Measurements from ENCODE around the gene GLI3. TPM values are rescaled to one million over a fixed set of nuclear protein-coding genes. Genes with fewer than 3 reads are reported as not detected.

Gene GLI3
- total RNA-seq, 1 experiment from 2014 or later = 46.2 TPM

DNA sequence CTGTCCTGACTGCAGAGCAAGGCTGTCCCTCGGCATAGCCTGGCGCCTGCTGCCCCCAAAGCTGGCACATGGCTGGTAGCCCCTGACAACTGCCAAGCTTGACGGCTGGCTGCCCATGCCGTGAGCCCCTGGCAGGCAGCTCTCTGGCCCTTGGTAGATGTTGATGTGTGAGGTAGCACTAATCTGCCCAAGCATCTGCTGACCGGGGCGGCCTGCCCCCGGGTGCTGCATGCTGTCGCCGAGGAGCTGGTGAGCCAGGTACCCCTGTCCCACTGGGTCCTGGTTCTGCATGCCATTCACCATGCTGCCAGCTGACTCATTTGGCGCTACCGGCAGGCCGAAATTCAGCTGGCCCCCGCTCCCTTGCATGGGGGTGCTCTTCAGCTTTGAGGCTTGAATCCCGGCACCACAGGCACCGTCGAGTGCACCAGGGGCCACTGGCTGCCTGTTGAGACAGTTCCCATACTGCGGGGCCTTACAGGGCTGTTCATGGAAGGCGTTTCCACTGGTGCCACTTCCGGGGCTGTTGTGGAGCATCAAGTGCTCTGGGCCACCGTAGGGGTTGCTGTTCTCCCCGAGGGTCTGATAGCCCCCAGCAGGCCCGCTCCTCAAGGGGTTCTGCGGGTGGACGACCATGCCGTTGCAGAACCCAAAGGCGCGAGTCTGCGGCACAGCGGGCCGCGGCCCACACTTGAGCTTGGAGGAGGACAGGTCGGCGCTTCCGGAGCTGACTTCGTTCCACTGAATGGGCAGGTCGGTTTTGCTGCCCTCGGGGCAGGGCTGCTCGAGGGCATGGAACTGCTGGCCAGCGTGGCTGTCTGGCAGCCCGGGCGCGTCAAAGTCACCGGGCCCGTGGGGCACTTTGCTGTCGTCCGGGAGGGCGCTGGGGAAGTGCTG is 271.9 kb downstream of the GLI3 start (continued):
- TF ChIP-seq ZNF671 (CRISPR knock-in tag; IDR thresholded peaks at IDR 0.05) = no peak
- TF ChIP-seq, protein P1, sequence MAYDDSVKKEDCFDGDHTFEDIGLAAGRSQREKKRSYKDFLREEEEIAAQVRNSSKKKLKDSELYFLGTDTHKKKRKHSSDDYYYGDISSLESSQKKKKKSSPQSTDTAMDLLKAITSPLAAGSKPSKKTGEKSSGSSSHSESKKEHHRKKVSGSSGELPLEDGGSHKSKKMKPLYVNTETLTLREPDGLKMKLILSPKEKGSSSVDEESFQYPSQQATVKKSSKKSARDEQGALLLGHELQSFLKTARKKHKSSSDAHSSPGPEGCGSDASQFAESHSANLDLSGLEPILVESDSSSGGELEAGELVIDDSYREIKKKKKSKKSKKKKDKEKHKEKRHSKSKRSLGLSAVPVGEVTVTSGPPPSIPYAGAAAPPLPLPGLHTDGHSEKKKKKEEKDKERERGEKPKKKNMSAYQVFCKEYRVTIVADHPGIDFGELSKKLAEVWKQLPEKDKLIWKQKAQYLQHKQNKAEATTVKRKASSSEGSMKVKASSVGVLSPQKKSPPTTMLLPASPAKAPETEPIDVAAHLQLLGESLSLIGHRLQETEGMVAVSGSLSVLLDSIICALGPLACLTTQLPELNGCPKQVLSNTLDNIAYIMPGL (CRISPR knock-in tag; IDR thresholded peaks at IDR 0.05) = no peak

DNA sequence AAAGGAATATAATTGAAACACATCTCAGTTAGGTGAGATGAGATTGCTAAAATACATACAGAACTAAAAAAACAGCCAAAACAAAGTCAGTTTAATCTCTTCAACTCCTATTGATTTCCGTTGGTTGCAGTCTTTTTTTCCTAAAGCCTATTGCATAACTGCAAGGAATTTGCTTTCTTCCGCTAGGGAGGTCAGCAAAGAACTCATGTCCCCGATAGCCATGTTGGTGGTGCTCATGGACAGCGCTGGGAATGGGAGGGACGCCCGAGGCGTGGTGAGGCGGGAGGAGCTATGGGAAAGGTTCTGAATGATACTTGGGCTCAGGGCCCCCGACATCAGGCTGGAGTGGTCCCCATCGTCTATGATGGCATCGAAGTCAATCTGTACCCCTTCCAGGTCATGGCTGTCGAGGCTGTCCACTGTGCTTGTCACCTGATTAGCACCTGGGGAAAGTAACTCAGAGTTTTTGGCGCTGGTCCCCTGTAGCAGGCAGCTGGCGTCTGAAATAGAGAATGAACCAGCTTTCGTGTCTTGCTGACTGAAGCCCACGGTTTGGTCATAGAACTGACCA is 272.7 kb downstream of the GLI3 start:
- TF ChIP-seq MXD4 (CRISPR knock-in tag; IDR thresholded peaks at IDR 0.05; ENCODE audit: borderline replicate concordance) (no peak), TEAD4 (CRISPR knock-in tag; IDR thresholded peaks at IDR 0.05) (no peak), TP53 (CRISPR knock-in tag; IDR thresholded peaks at IDR 0.05) (no peak), NR3C1 (CRISPR knock-in tag; conservative IDR thresholded peaks at IDR 0.05; ENCODE audit: low read depth) (no peak), CBFB (CRISPR knock-in tag; IDR thresholded peaks at IDR 0.05; ENCODE audit: low read depth) (no peak), KAT7 (CRISPR knock-in tag; IDR thresholded peaks at IDR 0.05; ENCODE audit: borderline replicate concordance) (no peak), ZNF263 (CRISPR knock-in tag; IDR thresholded peaks at IDR 0.05; ENCODE audit: low read depth) (no peak), GTF2I (CRISPR knock-in tag; conservative IDR thresholded peaks at IDR 0.05) (no peak), ZNF396 (CRISPR knock-in tag; IDR thresholded peaks at IDR 0.05; ENCODE audit: borderline replicate concordance) (no peak), FOXP1 (CRISPR knock-in tag; IDR thresholded peaks at IDR 0.05; ENCODE audit: borderline replicate concordance) (no peak), SMAD3 (CRISPR knock-in tag; IDR thresholded peaks at IDR 0.05; ENCODE audit: borderline replicate concordance) (no peak), ETV6 (CRISPR knock-in tag; IDR thresholded peaks at IDR 0.05) (no peak), FOXK1 (CRISPR knock-in tag; IDR thresholded peaks at IDR 0.05) (no peak), EMX1 (CRISPR knock-in tag; IDR thresholded peaks at IDR 0.05) (no peak)
- TF ChIP-seq, protein P2, sequence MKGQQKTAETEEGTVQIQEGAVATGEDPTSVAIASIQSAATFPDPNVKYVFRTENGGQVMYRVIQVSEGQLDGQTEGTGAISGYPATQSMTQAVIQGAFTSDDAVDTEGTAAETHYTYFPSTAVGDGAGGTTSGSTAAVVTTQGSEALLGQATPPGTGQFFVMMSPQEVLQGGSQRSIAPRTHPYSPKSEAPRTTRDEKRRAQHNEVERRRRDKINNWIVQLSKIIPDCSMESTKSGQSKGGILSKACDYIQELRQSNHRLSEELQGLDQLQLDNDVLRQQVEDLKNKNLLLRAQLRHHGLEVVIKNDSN (CRISPR knock-in tag; IDR thresholded peaks at IDR 0.05) = no peak
- TF ChIP-seq, protein P3, sequence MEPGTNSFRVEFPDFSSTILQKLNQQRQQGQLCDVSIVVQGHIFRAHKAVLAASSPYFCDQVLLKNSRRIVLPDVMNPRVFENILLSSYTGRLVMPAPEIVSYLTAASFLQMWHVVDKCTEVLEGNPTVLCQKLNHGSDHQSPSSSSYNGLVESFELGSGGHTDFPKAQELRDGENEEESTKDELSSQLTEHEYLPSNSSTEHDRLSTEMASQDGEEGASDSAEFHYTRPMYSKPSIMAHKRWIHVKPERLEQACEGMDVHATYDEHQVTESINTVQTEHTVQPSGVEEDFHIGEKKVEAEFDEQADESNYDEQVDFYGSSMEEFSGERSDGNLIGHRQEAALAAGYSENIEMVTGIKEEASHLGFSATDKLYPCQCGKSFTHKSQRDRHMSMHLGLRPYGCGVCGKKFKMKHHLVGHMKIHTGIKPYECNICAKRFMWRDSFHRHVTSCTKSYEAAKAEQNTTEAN (CRISPR knock-in tag; IDR thresholded peaks at IDR 0.05) = no peak
- TF ChIP-seq, protein P4, sequence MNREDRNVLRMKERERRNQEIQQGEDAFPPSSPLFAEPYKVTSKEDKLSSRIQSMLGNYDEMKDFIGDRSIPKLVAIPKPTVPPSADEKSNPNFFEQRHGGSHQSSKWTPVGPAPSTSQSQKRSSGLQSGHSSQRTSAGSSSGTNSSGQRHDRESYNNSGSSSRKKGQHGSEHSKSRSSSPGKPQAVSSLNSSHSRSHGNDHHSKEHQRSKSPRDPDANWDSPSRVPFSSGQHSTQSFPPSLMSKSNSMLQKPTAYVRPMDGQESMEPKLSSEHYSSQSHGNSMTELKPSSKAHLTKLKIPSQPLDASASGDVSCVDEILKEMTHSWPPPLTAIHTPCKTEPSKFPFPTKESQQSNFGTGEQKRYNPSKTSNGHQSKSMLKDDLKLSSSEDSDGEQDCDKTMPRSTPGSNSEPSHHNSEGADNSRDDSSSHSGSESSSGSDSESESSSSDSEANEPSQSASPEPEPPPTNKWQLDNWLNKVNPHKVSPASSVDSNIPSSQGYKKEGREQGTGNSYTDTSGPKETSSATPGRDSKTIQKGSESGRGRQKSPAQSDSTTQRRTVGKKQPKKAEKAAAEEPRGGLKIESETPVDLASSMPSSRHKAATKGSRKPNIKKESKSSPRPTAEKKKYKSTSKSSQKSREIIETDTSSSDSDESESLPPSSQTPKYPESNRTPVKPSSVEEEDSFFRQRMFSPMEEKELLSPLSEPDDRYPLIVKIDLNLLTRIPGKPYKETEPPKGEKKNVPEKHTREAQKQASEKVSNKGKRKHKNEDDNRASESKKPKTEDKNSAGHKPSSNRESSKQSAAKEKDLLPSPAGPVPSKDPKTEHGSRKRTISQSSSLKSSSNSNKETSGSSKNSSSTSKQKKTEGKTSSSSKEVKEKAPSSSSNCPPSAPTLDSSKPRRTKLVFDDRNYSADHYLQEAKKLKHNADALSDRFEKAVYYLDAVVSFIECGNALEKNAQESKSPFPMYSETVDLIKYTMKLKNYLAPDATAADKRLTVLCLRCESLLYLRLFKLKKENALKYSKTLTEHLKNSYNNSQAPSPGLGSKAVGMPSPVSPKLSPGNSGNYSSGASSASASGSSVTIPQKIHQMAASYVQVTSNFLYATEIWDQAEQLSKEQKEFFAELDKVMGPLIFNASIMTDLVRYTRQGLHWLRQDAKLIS (CRISPR knock-in tag; IDR thresholded peaks at IDR 0.05; ENCODE audit: borderline replicate concordance) = no peak
- TF ChIP-seq, protein P5, sequence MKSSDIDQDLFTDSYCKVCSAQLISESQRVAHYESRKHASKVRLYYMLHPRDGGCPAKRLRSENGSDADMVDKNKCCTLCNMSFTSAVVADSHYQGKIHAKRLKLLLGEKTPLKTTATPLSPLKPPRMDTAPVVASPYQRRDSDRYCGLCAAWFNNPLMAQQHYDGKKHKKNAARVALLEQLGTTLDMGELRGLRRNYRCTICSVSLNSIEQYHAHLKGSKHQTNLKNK (CRISPR knock-in tag; IDR thresholded peaks at IDR 0.05) = no peak
- TF ChIP-seq, protein P6, sequence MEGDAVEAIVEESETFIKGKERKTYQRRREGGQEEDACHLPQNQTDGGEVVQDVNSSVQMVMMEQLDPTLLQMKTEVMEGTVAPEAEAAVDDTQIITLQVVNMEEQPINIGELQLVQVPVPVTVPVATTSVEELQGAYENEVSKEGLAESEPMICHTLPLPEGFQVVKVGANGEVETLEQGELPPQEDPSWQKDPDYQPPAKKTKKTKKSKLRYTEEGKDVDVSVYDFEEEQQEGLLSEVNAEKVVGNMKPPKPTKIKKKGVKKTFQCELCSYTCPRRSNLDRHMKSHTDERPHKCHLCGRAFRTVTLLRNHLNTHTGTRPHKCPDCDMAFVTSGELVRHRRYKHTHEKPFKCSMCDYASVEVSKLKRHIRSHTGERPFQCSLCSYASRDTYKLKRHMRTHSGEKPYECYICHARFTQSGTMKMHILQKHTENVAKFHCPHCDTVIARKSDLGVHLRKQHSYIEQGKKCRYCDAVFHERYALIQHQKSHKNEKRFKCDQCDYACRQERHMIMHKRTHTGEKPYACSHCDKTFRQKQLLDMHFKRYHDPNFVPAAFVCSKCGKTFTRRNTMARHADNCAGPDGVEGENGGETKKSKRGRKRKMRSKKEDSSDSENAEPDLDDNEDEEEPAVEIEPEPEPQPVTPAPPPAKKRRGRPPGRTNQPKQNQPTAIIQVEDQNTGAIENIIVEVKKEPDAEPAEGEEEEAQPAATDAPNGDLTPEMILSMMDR (IDR thresholded peaks at IDR 0.05) = no peak
- TF ChIP-seq, protein P7, sequence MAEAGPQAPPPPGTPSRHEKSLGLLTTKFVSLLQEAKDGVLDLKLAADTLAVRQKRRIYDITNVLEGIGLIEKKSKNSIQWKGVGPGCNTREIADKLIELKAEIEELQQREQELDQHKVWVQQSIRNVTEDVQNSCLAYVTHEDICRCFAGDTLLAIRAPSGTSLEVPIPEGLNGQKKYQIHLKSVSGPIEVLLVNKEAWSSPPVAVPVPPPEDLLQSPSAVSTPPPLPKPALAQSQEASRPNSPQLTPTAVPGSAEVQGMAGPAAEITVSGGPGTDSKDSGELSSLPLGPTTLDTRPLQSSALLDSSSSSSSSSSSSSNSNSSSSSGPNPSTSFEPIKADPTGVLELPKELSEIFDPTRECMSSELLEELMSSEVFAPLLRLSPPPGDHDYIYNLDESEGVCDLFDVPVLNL (CRISPR knock-in tag; IDR thresholded peaks at IDR 0.05; ENCODE audit: borderline replicate concordance, low read depth) = no peak
- H3K4me1 Mint-ChIP-seq = no peaks in the 10 kb centered on the region
- ChIA-PET POLR2A (no interaction called here), CTCF (interaction anchor here (1.6 to 2.1 kb wide), 2 partner anchors 13 to 24 kb away, joined by 5 to 7 read pairs; no protein-coding TSS in a partner anchor)
- H3K36me3 Mint-ChIP-seq = peaks cover 23% of the 10 kb centered on the region
- H3K4me3 Mint-ChIP-seq = no peak overlapping the region
- no peaks in the 10 kb centered on the region for H3K9me3 Mint-ChIP-seq
- no peak overlapping the region for H3K27ac Mint-ChIP-seq
- ATAC-seq = no peak
- no peak for DNase-seq (ENCODE audit: low spot score)
- H3K27me3 Mint-ChIP-seq (ENCODE audit: low read depth) = no peaks in the 10 kb centered on the region

Data from WTC11 (cell line).